Fibroblast of lung (primary cell): ENCODE data around the gene PPP1R9A.

Experiments used
- EZH2 ChIP-seq: IDR thresholded peaks from 2 replicates; pipeline ENCODE4 v1.5.1; 2012; ENCODE audit warnings: low read length, control low read depth, mild to moderate bottlenecking; ENCODE audit errors: missing control alignments
- TF ChIP-seq, protein P1 (sequence below), 2 donors: IDR thresholded peaks in 1 of 2; conservative IDR thresholded peaks in 1 of 2; 1 replicate in 1 of 2; 2 replicates in 1 of 2; pipeline ENCODE4 v1.5.1; 2011 to 2012; ENCODE audit warnings: low read length in 2 of 2, control low read depth in 1 of 2, inconsistent platforms in 1 of 2, low read depth in 1 of 2, mild to moderate bottlenecking in 1 of 2

DNA sequence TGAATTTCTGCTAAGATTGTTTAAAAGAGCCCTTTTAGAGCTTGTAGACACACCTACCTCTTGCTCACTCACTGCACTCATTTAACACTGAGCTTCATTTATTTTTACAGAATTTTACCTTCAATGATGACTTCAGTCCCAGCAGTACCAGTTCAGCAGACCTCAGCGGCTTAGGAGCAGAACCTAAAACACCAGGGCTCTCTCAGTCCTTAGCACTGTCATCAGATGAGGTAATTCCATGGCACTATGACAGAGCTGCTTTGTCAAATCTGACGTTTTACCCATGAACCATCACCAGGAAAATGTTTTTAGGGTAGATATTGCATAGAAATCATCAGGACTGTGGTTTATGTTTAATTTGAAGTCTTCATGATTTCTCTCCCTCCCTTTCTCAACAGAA is 378.7 kb downstream of the PPP1R9A start:
- TF ChIP-seq, protein P1, sequence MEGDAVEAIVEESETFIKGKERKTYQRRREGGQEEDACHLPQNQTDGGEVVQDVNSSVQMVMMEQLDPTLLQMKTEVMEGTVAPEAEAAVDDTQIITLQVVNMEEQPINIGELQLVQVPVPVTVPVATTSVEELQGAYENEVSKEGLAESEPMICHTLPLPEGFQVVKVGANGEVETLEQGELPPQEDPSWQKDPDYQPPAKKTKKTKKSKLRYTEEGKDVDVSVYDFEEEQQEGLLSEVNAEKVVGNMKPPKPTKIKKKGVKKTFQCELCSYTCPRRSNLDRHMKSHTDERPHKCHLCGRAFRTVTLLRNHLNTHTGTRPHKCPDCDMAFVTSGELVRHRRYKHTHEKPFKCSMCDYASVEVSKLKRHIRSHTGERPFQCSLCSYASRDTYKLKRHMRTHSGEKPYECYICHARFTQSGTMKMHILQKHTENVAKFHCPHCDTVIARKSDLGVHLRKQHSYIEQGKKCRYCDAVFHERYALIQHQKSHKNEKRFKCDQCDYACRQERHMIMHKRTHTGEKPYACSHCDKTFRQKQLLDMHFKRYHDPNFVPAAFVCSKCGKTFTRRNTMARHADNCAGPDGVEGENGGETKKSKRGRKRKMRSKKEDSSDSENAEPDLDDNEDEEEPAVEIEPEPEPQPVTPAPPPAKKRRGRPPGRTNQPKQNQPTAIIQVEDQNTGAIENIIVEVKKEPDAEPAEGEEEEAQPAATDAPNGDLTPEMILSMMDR (conservative IDR thresholded peaks at IDR 0.05 in 1 of 2, IDR thresholded peaks at IDR 0.05 in 1 of 2; ENCODE audit: low read depth in 1 of 2, low read length in 2 of 2) = no peak
- TF ChIP-seq EZH2 = no peak
